ENCODE data around the gene MYH9.
A peak's percentile ranks its signal among the peaks of the same experiment; 100 is the strongest.

MYH9 gene

DNA sequence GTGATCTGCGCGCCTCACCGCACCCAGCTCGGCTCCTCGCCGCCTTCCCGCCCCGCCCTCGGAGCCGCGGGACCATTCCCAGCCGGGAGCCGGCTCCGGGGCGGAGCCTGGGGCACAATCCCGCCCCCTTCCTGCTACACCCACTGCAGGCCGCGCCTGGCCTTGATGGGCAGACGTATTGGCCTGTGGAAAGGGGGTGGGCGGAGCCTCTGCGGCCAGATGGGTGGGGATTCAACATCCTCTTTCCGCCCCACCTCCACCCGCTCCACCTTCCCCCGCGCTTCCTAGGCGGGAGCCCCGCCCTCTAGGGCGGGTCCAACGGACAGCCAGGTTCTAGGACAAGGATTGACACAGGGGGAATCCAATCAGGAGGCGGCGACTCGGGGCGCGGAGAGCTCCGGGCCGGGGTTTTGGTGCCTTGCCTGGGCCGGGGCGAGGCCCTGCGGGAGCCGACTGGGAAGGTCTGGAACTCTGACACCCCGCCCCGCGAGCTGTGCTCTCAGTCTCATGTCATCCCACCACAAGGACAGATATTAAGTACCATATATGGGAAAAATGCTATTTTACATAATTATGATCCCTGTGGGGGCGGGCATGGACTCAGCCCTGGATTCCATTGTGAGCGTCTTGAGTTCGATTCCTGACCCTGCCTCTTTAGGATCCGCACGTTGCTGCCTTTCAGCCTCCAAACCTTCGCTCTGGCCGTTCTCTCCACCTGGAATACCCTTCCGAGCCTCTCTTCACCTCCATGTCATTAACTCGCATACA lies at the start of gene MYH9:
TSS of gene MYH9 (minus strand) at position 9 of the 768 bp plus-strand sequence. CDS start 38,731 bp downstream, outside the sequence.
- Histone ChIP-seq H3K4me2 (ENCODE audit: low read length) (peak within 1 kb of the TSS; percentile 97), H3K9me3 (ENCODE audit: control insufficient read depth, insufficient read depth, low read length) (no peaks in the 10 kb centered on the region), H3K36me3 (ENCODE audit: control insufficient read depth, low read length) (peaks cover 28% of the 10 kb centered on the region), H3K4me1 (ENCODE audit: control insufficient read depth, low read length) (peaks cover 60% of the 10 kb centered on the region), H3K4me3 (ENCODE audit: low read length) (peak within 1 kb of the TSS; percentile 85), H3K27ac (ENCODE audit: low read depth, low read length) (peak within 1 kb of the TSS; percentile 91), H4K20me1 (ENCODE audit: control insufficient read depth, insufficient read depth, low read depth, low read length) (no peaks in the 10 kb centered on the region), H3K9me2 (replicated peaks; ENCODE audit: control insufficient read depth, low read length) (no peaks in the 10 kb centered on the region), H3K79me2 (ENCODE audit: control insufficient read depth, low read length) (peaks cover 51% of the 10 kb centered on the region), H3F3A (ENCODE audit: control insufficient read depth, insufficient read depth) (peaks cover 29% of the 10 kb centered on the region), H3K27me3 (ENCODE audit: control insufficient read depth, low read length) (no peaks in the 10 kb centered on the region)
- TF ChIP-seq, protein P1, sequence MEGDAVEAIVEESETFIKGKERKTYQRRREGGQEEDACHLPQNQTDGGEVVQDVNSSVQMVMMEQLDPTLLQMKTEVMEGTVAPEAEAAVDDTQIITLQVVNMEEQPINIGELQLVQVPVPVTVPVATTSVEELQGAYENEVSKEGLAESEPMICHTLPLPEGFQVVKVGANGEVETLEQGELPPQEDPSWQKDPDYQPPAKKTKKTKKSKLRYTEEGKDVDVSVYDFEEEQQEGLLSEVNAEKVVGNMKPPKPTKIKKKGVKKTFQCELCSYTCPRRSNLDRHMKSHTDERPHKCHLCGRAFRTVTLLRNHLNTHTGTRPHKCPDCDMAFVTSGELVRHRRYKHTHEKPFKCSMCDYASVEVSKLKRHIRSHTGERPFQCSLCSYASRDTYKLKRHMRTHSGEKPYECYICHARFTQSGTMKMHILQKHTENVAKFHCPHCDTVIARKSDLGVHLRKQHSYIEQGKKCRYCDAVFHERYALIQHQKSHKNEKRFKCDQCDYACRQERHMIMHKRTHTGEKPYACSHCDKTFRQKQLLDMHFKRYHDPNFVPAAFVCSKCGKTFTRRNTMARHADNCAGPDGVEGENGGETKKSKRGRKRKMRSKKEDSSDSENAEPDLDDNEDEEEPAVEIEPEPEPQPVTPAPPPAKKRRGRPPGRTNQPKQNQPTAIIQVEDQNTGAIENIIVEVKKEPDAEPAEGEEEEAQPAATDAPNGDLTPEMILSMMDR (IDR thresholded peaks at IDR 0.05; ENCODE audit: low read depth, low read length, poor library complexity, severe bottlenecking): no peak
- no peak for TF ChIP-seq EZH2phosphoT487 (IDR thresholded peaks at IDR 0.05; ENCODE audit: borderline replicate concordance, low read length)

DNA sequence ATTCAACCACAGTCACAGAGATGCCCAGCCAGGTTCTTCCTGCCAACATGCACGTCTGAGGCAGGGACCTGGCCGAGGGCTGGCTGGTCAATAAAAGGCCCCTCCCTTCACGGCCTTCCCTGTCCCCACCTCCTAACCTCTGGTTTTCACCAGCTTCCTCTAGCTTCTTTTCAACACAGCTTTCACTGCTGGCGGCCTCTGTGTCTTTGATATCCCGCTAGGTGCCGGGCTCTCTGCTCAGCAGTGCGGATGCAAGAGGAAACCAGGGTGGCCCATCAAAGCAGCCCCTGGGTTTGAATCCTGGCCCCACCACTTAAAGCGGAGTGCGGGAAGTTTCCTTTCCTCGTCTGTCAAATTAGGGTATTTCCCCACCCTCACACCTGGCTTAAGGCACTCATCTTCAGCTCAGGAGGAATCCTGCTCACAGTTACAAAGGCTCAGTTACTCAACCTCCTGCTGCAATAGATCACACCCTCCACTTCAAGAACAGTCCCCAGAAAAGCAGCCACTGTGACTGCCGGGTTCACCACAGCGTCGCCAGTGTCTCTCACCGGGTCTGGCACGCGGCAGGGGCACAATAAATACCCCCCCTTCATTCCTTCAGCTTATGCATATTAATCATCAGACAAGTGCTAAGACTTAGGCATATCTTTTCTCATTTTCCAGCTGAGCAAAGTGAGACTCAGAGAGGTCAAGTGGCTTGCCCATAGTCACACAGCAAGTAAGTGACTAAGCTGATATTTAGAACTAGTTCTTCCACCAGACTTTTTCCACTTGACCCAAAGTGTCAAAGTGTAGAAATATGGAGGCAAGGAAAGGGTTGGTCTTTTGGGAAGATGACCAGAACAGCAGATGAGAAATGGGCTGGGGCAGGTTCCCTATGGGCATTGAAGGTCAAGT lies 48.0 kb upstream of the MYH9 start:
- no peak overlapping the region for H3K4me3 ChIP-seq (ENCODE audit: low read length)
- no peak overlapping the region for H3K4me2 ChIP-seq (ENCODE audit: low read length)
- no peaks in the 10 kb centered on the region for H3F3A ChIP-seq (ENCODE audit: control insufficient read depth, insufficient read depth)
- peaks cover 7% of the 10 kb centered on the region for H3K4me1 ChIP-seq (ENCODE audit: control insufficient read depth, low read length)
- no peak overlapping the region for H3K27ac ChIP-seq (ENCODE audit: low read depth, low read length)
- H3K79me2 ChIP-seq (ENCODE audit: control insufficient read depth, low read length): no peaks in the 10 kb centered on the region
- H3K36me3 ChIP-seq (ENCODE audit: control insufficient read depth, low read length): no peaks in the 10 kb centered on the region
- no peaks in the 10 kb centered on the region for H3K9me2 ChIP-seq (replicated peaks; ENCODE audit: control insufficient read depth, low read length)
- no peaks in the 10 kb centered on the region for H4K20me1 ChIP-seq (ENCODE audit: control insufficient read depth, insufficient read depth, low read depth, low read length)
- TF ChIP-seq EZH2phosphoT487 (IDR thresholded peaks at IDR 0.05; ENCODE audit: borderline replicate concordance, low read length): no peak
- TF ChIP-seq, protein P1 (IDR thresholded peaks at IDR 0.05; ENCODE audit: low read depth, low read length, poor library complexity, severe bottlenecking): no peak
- no peaks in the 10 kb centered on the region for H3K9me3 ChIP-seq (ENCODE audit: control insufficient read depth, insufficient read depth, low read length)
- peaks cover 11% of the 10 kb centered on the region; the same call in 1 of the 2 replicates for H3K27me3 ChIP-seq (ENCODE audit: control insufficient read depth, low read length)

DNA sequence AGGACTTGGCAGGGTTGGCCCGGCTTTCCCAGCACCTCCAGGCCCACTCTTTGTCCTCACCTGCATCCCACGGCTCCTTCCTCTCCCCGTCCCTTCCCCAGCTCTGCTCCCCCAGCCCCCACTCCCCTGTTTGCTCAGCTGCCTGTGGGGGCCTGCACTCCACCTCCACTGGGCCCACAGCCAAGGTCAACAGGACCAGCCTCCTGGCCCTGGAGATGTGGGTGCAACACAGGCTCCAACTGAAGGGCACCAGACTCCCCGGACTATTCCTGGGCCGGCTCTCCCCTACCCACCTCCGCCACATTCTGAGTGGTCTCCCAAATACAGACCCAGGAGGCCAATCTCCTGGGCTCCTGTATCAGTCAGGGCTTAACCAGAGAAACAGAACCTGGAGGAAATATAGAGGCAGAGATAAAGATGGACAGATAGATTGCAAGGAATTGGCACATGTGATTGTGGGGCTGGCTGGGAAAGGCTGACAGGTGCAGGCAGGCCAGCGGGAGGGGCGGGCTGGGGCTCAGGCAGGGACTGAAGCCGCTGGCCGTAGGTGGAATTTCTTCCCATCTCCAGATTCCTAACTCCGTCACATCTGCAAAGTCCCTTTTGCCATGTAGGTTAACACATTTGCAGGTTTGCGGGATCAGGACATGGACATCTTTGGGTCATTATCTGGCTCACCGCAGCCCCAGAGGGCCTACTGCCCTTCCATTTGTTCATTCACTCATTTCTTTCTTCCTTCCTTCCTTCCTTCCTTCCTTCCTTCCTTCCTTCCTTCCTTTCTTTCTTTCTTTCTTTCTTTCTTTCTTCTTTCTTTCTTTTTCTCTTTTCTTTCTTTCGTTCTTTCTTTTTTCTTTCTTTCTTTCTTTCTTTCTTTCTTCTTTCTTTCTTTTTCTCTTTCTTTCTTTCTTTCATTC lies 45.8 kb upstream of the MYH9 start:
- peaks cover 7% of the 10 kb centered on the region for H3K4me1 ChIP-seq (ENCODE audit: control insufficient read depth, low read length)
- TF ChIP-seq, protein P1 (IDR thresholded peaks at IDR 0.05; ENCODE audit: low read depth, low read length, poor library complexity, severe bottlenecking): no peak
- TF ChIP-seq EZH2phosphoT487 (IDR thresholded peaks at IDR 0.05; ENCODE audit: borderline replicate concordance, low read length): no peak
- H3K4me3 ChIP-seq (ENCODE audit: low read length): no peak overlapping the region
- H3K27me3 ChIP-seq (ENCODE audit: control insufficient read depth, low read length): peaks cover 11% of the 10 kb centered on the region; the same call in 1 of the 2 replicates
- no peaks in the 10 kb centered on the region for H3K9me2 ChIP-seq (replicated peaks; ENCODE audit: control insufficient read depth, low read length)
- H3K9me3 ChIP-seq (ENCODE audit: control insufficient read depth, insufficient read depth, low read length): no peaks in the 10 kb centered on the region
- no peak overlapping the region for H3K4me2 ChIP-seq (ENCODE audit: low read length)
- H3K27ac ChIP-seq (ENCODE audit: low read depth, low read length): no peak overlapping the region
- no peaks in the 10 kb centered on the region for H3F3A ChIP-seq (ENCODE audit: control insufficient read depth, insufficient read depth)
- H3K36me3 ChIP-seq (ENCODE audit: control insufficient read depth, low read length): no peaks in the 10 kb centered on the region
- H3K79me2 ChIP-seq (ENCODE audit: control insufficient read depth, low read length): no peaks in the 10 kb centered on the region
- no peaks in the 10 kb centered on the region for H4K20me1 ChIP-seq (ENCODE audit: control insufficient read depth, insufficient read depth, low read depth, low read length)

Data from DOHH2 (cell line).